SK-N-SH treated with all-trans-retinoic acid at 6 μM for 48 hours (cell line): ENCODE data around the gene PLN.

Source experiments
- ARNTL ChIP-seq: fragments of 450-650 bp; formaldehyde crosslinking; IDR thresholded peaks from 2 replicates; pipeline ENCODE4 v1.5.0; 2020; ENCODE audit warnings: low read depth, mild to moderate bottlenecking, moderate library complexity, borderline replicate concordance
- CSDC2 ChIP-seq: fragments of 250-450 bp; sonication (Bioruptor Pico); IDR thresholded peaks from 2 replicates; pipeline ENCODE4 v1.5.0; 2020; ENCODE audit warnings: mild to moderate bottlenecking, moderate library complexity
- ESRRG ChIP-seq: fragments of 250-450 bp; sonication (Bioruptor Pico); IDR thresholded peaks from 2 replicates; pipeline ENCODE4 v1.6.1; 2021; ENCODE audit warnings: mild to moderate bottlenecking
- GLIS3 ChIP-seq: fragments of 250-450 bp; sonication (Bioruptor Pico); IDR thresholded peaks from 2 replicates; pipeline ENCODE4 v1.5.0; 2020; ENCODE audit warnings: mild to moderate bottlenecking, moderate library complexity
- RARB ChIP-seq: fragments of 250-450 bp; sonication (Bioruptor Pico); IDR thresholded peaks from 2 replicates; pipeline ENCODE4 v1.8.0; 2021; ENCODE audit warnings: mild to moderate bottlenecking, moderate library complexity
- ZFP30 ChIP-seq: fragments of 450-650 bp; formaldehyde crosslinking; IDR thresholded peaks from 2 replicates; pipeline ENCODE4 v1.5.0; 2022; ENCODE audit warnings: mild to moderate bottlenecking, moderate library complexity
- ZNF565 ChIP-seq: fragments of 450-650 bp; formaldehyde crosslinking; conservative IDR thresholded peaks from 2 replicates; pipeline ENCODE4 v1.5.0; 2020; ENCODE audit warnings: low read depth, mild to moderate bottlenecking, moderate library complexity
- TF ChIP-seq, protein P1 (sequence below): fragments of 250-450 bp; sonication (Bioruptor Pico); IDR thresholded peaks from 2 replicates; pipeline ENCODE4 v1.5.1; 2021; ENCODE audit warnings: mild to moderate bottlenecking, moderate library complexity
- TF ChIP-seq, protein P2 (sequence below): fragments of 250-450 bp; sonication (Bioruptor Pico); IDR thresholded peaks from 2 replicates; pipeline ENCODE4 v1.5.1; 2020; ENCODE audit warnings: low read depth, mild to moderate bottlenecking, moderate library complexity
- TF ChIP-seq, protein P3 (sequence below): fragments of 250-450 bp; sonication (Bioruptor Pico); IDR thresholded peaks from 2 replicates; pipeline ENCODE4 v1.8.0; 2020; ENCODE audit warnings: mild to moderate bottlenecking, moderate library complexity, borderline replicate concordance
- TF ChIP-seq, protein P4 (sequence below): fragments of 250-450 bp; sonication (Bioruptor Pico); IDR thresholded peaks from 2 replicates; pipeline ENCODE4 v1.5.0; 2020; ENCODE audit warnings: mild to moderate bottlenecking, moderate library complexity

DNA sequence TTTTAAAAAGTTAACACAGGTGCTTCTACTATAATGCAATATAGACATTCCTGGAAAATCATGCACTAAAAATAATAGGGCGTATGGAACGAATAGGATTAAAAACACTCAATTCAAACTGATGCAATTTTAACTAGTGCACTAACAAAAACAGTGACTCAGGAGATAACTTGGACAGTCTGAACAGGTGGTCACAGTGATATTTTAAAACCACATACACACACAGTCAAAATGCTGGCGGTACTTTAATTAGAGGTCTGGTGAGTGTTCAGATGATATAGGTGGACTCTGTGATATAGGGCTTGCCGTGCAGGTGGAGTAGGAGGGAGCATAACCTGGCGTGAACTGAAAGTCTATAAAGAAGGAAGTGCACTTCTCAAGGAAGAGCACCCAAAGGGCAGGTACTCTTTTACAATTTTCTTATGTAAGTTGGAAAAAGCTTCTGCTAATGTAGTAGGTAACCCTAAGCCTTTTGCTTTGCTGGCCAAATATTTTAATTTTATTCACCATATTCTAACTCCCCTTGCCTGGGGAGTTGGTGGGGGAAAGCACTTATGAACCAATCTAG, 41.9 kb upstream of the PLN start:
- TF ChIP-seq, protein P1, sequence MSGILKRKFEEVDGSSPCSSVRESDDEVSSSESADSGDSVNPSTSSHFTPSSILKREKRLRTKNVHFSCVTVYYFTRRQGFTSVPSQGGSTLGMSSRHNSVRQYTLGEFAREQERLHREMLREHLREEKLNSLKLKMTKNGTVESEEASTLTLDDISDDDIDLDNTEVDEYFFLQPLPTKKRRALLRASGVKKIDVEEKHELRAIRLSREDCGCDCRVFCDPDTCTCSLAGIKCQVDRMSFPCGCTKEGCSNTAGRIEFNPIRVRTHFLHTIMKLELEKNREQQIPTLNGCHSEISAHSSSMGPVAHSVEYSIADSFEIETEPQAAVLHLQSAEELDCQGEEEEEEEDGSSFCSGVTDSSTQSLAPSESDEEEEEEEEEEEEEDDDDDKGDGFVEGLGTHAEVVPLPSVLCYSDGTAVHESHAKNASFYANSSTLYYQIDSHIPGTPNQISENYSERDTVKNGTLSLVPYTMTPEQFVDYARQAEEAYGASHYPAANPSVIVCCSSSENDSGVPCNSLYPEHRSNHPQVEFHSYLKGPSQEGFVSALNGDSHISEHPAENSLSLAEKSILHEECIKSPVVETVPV (CRISPR knock-in tag), result no peak
- no peak for TF ChIP-seq CSDC2
- TF ChIP-seq, protein P2, sequence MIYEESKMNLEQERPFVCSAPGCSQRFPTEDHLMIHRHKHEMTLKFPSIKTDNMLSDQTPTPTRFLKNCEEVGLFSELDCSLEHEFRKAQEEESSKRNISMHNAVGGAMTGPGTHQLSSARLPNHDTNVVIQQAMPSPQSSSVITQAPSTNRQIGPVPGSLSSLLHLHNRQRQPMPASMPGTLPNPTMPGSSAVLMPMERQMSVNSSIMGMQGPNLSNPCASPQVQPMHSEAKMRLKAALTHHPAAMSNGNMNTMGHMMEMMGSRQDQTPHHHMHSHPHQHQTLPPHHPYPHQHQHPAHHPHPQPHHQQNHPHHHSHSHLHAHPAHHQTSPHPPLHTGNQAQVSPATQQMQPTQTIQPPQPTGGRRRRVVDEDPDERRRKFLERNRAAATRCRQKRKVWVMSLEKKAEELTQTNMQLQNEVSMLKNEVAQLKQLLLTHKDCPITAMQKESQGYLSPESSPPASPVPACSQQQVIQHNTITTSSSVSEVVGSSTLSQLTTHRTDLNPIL (CRISPR knock-in tag), result no peak
- TF ChIP-seq ZFP30 (CRISPR knock-in tag), result no peak
- no peak for TF ChIP-seq ARNTL (CRISPR knock-in tag)
- no peak for TF ChIP-seq ZNF565 (CRISPR knock-in tag)
- TF ChIP-seq ESRRG (CRISPR knock-in tag), result no peak
- TF ChIP-seq RARB (CRISPR knock-in tag), result no peak
- TF ChIP-seq, protein P3, sequence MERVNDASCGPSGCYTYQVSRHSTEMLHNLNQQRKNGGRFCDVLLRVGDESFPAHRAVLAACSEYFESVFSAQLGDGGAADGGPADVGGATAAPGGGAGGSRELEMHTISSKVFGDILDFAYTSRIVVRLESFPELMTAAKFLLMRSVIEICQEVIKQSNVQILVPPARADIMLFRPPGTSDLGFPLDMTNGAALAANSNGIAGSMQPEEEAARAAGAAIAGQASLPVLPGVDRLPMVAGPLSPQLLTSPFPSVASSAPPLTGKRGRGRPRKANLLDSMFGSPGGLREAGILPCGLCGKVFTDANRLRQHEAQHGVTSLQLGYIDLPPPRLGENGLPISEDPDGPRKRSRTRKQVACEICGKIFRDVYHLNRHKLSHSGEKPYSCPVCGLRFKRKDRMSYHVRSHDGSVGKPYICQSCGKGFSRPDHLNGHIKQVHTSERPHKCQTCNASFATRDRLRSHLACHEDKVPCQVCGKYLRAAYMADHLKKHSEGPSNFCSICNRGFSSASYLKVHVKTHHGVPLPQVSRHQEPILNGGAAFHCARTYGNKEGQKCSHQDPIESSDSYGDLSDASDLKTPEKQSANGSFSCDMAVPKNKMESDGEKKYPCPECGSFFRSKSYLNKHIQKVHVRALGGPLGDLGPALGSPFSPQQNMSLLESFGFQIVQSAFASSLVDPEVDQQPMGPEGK (CRISPR knock-in tag), result no peak
- TF ChIP-seq GLIS3 (CRISPR knock-in tag), result no peak
- TF ChIP-seq, protein P4, sequence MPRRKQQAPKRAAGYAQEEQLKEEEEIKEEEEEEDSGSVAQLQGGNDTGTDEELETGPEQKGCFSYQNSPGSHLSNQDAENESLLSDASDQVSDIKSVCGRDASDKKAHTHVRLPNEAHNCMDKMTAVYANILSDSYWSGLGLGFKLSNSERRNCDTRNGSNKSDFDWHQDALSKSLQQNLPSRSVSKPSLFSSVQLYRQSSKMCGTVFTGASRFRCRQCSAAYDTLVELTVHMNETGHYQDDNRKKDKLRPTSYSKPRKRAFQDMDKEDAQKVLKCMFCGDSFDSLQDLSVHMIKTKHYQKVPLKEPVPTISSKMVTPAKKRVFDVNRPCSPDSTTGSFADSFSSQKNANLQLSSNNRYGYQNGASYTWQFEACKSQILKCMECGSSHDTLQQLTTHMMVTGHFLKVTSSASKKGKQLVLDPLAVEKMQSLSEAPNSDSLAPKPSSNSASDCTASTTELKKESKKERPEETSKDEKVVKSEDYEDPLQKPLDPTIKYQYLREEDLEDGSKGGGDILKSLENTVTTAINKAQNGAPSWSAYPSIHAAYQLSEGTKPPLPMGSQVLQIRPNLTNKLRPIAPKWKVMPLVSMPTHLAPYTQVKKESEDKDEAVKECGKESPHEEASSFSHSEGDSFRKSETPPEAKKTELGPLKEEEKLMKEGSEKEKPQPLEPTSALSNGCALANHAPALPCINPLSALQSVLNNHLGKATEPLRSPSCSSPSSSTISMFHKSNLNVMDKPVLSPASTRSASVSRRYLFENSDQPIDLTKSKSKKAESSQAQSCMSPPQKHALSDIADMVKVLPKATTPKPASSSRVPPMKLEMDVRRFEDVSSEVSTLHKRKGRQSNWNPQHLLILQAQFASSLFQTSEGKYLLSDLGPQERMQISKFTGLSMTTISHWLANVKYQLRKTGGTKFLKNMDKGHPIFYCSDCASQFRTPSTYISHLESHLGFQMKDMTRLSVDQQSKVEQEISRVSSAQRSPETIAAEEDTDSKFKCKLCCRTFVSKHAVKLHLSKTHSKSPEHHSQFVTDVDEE (CRISPR knock-in tag), result no peak
